Measurements from ENCODE around the gene KHDRBS1.
"Not testable (repeated sequence)": the region's sequence is repeated elsewhere in the genome, so short reads cannot be mapped to it uniquely, and the experiment has no call there.

KHDRBS1 gene

DNA sequence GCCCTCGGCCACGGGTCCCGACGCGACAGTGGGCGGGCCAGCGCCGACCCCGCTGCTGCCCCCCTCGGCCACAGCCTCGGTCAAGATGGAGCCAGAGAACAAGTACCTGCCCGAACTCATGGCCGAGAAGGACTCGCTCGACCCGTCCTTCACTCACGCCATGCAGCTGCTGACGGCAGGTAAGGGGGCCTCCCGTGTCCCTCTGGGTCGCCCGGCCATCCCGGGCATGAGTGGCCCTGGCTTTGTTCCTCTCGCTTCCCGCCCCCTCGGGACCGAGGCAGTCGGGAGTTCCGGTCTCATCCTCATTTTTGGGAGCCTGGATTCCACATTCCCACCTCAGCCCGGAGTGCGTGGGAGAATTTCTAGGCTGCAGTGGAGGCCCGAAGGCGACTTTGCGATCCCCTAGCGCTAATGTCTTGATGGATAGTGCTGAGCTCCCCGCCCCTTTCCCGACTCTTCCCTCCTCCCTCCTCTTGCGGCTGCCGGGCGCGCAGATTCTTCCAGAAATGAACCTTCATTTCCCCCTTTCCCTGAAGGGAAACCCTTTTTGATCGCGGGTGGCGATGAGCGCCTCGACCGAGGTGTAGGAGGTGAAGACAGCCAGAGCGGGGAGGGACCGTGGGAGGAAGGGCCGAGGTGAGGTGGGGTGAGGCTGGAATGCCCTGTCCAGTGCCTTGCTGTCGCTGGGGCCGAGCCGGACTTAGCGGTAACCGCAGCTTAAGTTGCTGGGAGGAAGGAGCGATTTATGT is 705 bp downstream of the KHDRBS1 start:
- DNase-seq (ENCODE audit: low read depth), result peak; percentile 16

DNA sequence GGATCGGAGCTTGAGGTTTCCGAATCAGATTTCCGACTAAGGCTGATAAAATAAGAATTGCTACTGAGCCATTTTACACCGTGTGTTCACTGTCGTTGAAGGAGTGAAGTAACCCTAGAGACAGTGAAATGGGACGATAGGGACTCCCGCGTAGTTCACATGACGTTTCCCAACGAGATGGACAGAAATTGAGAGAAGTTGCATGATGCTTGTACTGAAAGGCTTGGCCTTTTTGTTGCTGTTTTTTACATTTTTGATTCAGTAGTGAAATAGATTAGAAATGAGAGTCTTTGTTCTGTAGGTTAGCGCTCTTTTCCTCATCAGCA is 1.2 kb downstream of the KHDRBS1 start:
- DNase-seq (ENCODE audit: low read depth), result no peak

DNA sequence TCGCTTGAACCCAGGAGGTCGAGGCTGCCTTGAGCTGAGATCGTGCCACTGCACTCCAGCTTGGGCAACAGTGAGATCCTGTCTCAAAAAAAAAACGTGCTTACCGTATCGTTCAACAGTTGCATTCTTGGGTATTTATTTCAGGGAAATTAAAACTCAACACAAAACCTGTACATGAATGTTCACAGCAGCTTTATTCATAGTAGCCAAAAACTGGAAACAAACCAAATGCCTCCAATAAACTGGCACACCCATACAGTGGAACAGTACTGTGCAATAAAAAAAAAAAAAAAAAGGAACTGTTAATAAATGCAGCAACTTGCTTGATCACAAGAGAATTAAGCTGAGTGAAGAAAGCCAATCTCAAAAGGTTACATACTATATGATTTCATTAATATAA is 6.7 kb downstream of the KHDRBS1 start:
- no peak for DNase-seq (ENCODE audit: low read depth)

DNA sequence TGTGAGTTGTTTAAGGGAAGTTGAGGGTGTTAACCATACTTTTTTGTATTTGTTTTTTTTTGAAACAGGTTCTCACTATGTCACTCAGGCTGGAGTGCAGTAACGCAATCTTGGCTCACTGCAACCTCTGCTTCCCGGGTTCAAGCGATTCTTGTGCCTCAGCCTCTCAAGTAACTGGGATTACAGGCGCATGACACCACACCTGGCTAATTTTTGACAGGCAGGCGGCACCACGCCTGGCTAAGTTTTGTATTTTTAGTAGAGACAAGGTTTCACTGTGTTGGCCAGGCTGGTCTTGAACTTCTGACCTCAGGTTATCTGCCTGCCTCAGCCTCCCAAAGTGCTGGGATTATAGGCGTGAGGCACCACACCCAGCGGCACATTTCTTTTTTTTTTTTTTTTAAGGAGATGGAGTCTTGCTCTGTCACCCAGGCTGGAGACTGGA is 7.9 kb downstream of the KHDRBS1 start:
- not testable (repeated sequence) for DNase-seq (ENCODE audit: low read depth)

DNA sequence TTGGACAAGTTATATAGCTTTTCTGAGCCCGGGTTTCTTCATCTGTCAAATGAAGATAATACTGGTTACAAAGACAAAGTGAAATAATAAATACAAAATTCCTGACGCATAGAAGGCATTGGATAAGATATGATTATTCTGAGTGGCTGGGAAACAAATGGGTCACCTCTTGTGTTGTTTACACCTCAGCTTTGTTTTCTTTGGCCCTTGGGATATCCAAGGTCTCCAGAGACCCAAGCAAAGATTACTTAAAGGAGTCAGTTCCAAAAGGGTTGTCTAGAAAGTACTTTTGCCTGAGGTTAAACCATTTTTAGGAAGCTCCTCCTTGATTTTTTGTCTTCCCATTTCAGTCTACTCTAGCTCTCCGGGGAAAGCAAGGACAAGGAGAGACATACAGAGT is 9.7 kb downstream of the KHDRBS1 start:
- DNase-seq (ENCODE audit: low read depth), result no peak

DNA sequence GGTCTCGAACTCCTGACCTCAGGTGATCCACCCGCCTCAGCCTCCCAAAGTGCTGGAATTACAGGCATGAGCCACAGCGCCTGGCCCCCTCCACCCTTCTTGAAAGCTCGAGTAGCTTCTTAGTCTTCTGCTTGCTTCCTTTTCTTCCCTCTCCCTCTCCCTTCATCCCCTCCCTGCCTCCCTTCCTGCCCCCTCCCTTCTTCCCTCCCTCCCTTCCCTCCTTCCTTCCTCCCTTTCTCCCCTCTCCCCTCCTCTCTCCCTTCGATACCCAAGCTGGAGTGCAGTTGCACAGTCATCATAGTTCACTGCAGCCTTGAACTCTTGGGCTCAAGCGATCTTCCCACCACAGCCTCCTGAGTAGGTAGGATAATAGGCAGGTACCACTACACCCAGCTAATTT is 11.8 kb downstream of the KHDRBS1 start:
- no peak for DNase-seq (ENCODE audit: low read depth)

DNA sequence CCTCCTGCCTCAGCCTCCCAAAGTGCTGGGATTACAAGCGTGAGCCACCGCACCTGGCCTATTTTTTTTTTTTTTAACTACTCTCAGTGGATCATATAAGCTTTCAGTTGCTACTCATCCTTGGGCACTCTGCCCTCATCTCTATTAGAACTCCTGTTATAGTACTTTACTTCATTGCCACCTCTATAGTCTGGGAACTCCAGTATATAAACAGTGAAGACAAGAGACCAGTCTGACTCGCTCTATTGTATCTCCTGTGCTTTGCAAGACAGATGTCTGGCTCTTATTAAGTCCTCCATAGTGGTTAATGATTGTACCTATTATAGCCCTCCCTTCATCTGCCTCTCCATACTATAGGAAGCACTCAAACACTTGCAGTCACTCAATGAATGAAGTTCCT is 15.1 kb downstream of the KHDRBS1 start:
- DNase-seq (ENCODE audit: low read depth), result no peak

DNA sequence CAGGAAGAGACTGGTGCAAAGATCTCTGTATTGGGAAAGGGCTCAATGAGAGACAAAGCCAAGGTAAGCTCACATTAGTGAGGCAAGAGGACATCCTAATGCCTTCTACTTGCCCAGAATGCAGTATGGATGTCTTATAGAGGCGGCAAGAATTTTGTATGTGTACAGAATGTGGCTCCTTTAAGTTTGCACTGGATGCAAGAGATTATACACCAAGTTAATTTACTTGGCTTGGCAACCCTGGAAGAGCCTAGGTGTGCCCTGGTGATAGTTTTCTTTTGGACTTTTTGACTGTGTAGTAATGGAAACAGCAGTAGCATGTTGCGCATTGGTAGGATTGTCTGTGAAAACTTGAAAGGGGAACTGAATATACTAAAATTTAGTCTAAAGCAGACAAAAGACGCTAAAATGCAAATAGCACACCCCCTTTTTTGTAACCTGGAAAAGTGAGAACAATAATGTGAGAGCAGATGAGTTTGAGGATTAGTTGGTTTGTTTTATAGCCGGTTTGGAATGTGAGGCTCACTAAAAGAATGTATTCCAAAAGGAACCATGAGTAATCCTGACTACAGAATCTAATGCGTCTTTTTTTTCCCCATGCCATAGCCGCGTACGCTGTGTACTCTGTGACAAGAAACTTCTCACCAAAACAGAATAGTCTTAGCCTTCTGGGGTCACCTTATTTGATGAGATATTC is 18.1 kb downstream of the KHDRBS1 start:
- no peak for DNase-seq (ENCODE audit: low read depth)

DNA sequence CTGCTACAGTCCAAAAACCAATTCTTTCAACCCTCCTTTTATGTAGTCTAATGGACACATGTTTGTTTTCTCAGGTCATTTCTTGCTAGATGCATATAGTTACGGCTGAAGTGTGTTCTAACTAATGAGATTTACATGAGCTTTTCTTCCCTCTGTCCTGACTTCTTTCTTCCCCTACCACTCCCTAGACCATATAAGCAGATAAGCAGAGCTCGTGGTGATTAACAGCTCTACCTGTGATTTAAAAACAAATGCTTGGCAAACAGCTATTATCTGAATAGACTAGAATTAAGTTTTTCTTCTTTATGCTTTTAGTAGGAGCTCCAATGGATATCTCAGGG is 18.6 kb downstream of the KHDRBS1 start:
- DNase-seq (ENCODE audit: low read depth), result no peak

DNA sequence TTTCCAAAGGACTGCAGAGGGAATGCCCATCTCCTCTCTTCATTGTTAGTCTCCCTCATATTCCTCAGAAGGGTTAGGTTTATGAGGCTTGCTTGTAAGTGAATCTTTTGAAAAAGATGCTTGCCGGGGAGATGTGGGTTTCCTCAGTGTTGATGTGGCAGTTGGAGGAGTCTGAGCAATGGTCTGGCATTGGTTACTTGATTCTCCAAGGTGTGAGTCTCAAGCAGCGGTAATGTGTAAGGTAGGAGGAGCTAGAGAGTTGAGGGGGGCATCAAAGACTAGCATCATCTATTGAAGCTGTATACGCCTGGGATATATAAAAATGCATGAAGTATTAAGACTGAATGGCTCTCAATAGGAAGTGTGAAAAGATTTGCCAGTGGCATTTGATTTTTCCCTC is 21.5 kb downstream of the KHDRBS1 start:
- DNase-seq (ENCODE audit: low read depth), result no peak

DNA sequence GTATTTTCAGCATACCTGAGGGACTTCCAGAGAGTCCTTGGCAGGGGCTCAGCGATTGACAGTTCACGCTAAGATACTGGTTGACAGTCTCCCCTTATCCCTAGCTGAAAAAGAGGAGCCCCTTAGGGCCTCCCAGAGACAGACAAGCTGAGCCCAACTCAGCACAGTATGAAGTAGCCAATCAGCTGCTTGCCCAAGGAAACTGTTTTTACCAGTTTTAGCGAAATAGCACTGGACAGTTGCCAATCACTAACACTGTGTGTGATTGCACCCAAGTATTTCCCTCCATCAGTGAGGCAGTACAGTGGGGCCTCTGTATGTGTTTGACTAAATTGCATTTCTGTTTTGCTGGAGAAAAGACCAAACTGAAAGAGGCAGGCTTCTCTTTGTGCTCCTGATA is 27.0 kb downstream of the KHDRBS1 start:
- DNase-seq (ENCODE audit: low read depth), result no peak

DNA sequence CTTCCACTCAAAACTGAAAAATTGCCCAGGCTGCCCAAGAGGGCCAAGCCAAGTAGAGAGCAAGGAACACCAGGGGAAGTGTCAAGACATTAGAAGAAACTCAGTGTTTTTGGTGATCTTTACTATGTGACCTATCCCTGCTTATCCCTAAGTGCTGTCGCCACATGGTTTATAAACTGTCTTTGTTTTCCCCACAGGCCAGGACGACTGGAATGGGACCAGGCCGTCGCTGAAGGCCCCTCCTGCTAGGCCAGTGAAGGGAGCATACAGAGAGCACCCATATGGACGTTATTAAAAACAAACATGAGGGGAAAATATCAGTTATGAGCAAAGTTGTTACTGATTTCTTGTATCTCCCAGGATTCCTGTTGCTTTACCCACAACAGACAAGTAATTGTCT is 28.7 kb downstream of the KHDRBS1 start:
- DNase-seq (ENCODE audit: low read depth), result no peak

DNA sequence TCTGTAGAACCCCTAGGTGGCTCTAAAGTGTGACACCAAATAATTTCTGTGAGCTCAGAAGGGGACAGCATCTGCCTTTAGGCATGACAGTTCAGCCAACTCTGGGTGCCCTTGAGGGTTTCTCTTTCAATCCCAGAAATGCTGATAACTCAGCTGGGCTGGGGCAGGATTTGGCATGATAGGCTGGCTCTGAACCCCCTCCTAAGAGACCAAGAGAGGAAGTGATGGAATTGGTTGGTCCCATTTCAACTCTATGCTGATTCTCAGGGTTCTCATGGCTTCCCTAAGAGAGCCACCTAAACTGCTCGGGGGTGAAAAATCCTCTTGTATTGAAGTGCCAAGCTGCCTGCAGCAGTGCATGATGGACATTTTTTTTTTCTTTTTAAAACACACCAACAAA is 30.6 kb downstream of the KHDRBS1 start:
- DNase-seq (ENCODE audit: low read depth), result no peak

DNA sequence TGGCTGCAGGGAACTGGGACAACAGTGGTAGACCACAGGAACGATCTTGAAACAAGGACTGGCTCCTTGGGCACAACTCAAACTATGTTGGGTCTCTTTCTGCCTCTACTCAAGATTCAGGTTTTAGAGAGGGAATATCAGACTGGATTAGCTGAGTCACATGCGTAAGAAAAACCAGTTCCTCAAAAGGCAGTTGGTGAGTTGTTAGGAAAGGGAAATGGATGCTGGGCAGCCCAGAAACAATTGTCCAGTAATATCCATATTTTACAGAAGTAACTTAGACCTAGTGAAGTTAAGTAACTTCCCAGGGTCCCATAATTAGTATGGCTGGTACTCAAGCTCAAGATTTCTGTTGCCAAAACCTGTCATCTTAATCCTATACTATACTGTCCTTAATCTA is 32.1 kb downstream of the KHDRBS1 start:
- no peak for DNase-seq (ENCODE audit: low read depth)

DNA sequence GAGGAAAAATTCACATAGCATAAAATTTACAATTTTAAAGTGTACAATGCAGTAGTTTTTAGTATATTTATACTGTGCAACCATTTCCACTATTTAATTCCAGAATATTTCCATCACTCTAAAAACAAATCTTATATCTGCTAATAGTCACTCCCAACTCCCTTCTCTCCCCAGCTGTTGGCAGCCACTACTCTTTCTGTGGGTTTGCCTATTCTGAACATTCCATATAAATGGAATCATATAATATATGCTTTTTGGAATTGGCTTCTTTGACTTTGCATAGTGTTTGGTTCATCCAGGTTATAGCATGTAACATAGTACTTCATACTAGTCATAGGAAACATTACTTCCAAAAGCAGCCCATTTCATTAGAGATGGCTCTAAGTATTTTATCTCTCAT is 34.0 kb downstream of the KHDRBS1 start:
- DNase-seq (ENCODE audit: low read depth), result no peak

DNA sequence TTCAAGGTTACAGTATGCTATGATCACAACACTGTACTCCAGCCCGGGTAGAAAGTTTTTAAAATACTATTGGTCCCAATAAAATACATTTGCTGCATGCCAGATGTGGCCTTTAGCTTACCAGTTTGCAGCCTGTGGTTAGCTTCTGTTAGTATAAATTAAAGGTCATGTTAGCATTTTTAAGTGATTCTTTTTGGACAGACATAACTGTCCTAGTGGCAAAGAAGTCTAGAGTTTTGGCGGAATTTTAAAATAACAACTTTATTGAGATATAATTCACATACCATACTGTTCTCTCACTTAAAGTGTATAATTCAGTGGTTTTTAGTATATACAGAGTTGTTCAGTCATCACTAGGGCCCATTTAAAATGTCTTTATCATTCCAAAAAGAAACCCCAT is 34.8 kb downstream of the KHDRBS1 start:
- no peak for DNase-seq (ENCODE audit: low read depth)

DNA sequence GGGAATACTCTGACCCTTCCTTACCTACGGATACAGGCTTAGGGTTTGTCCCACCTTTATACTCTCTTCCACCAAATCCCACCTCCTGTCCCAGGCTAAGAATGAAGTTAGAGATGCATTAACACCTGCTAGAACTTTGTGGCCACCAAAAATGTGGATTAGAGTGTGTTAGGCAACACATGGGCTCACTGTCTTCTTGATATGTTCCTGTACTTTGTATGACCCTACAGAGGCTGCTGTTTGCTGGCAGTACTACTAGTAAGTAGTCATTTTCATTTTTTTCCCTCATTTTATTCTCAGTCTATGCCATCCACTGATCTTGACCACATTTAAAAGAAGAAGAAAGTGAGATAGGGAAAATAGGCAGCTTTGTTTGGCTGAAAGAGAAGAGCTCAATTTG is 38.0 kb downstream of the KHDRBS1 start:
- no peak for DNase-seq (ENCODE audit: low read depth)

DNA sequence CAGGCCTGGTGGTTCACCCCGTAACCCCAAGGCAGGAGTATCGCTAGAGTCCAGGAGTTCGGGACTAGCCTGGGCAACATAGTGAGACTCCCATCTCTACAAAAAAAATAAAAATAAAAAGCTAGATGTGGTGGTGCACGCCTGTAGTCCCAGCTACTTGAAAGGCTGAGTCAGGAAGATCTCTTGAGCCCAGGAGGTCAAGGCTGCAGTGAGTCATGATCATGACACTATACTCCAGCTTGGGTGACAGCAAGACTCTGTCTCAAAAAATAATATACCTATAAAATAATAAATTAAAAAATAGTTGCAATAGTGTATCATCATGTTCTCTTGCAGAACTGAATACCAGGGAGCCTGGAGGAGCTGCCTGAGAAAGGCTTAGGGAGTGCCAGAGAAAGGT is 39.2 kb downstream of the KHDRBS1 start:
- DNase-seq (ENCODE audit: low read depth), result no peak

DNA sequence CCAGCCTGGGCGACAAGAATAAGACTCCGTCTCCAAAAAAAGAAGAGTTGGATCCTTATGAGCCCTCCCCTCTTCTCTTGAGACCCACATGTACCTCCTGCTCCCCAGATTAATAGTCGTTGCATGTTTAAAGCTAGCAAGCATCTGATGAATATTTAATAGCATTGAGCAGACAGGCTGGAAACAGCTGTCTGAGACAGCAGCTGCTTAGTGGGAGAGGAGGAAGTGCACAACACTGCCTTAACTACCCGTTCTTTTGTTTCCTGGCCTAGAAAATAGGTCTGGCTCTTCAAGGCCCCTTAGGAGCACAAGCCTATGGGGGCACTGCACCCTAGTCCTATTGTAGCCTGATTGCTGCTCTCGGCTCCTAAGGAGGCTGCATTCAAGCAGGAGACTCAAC is 41.7 kb downstream of the KHDRBS1 start:
- DNase-seq (ENCODE audit: low read depth), result no peak

DNA sequence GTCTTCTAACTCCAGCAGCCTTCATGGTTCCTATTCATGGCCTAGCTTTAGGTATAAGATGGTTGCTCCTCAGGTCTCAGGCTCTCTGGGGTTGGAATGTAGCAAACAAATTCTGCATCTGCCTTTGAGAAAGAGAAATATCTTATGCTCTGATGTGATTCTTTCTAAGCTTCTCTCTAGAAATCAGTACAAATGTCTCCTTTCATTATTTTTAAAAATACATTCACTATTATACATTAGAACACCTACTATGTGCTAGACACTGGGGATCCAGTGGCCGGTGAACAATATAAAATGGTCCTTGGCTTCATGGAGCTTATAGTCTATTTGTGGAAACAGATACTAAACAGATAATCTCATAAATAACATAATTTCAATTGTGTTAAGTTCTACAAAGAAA is 42.9 kb downstream of the KHDRBS1 start:
- DNase-seq (ENCODE audit: low read depth), result no peak

DNA sequence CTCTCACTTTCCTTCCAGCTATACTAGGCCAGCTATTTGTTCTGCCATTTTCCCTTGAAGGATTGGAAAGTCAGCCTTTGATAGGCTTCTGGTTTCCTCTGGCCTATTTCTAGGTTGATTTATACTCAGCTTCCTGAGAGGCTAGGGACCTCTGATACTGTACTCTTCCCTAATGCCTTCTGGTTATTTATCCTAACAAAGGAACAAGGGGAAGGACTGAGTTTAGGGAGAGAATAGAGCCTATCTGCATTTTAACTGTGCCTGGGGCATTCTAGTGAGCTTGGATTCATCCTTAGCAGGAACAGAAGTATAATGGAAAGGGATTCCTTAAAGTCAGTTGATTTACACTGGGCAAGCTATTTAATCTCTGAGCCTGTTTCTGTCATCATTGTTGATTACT is 47.2 kb downstream of the KHDRBS1 start:
- DNase-seq (ENCODE audit: low read depth), result no peak

DNA sequence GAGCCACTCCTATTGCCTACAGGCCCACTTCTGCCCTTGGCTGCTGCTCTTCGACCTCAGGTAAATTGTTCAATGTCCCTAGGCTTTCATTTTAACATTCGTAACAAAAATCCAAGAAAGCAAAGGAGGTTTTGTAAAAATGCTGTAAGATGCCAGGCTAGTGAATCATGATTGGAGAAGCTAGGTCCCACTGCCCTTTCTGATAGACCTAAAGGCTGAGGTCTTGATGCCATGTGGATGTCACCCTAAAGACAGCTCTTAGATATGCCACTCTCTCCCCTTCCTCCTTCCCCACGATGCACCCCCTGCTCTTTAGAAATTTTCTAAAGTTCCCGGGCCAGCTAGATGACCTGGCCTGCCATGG is 49.2 kb downstream of the KHDRBS1 start:
- DNase-seq (ENCODE audit: low read depth), result no peak

DNA sequence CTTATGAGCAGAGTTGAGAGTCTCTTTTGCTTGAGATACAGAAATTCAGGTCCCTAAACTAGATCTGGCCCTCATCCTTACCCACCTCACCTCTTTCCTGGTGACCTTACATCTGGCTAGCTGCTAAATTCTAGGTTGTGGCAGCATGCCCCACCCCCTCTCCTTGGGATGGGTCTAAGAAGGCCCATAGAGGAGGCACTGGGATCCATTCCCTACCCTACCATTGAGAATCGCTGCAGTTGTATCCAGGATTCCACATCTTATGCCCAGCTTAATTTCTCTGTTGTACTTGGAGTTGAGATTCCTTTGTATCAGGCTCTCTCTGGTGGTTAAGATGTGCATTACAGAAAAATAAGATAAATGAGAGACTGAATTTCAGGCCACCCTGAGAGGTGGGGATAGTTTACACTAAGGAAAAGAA is 49.6 kb downstream of the KHDRBS1 start:
- DNase-seq (ENCODE audit: low read depth), result no peak
